OCI-LY3 (cell line): ENCODE results near the gene NOD2.

Experiments used
- EZH2phosphoT487 ChIP-seq: fragments of 200-600 bp; shearing (Covaris generic); IDR thresholded peaks from 2 replicates; pipeline ENCODE4 v1.6.1; 2018; ENCODE audit warnings: antibody characterized with exemption, mixed run types, low read depth
- TF ChIP-seq, protein P1 (sequence below): fragments of 200-600, 300-600 bp; sonication (generic); IDR thresholded peaks from 2 replicates; pipeline ENCODE4 v1.5.1; 2014; ENCODE audit warnings: antibody characterized with exemption, low read length, low read depth

DNA sequence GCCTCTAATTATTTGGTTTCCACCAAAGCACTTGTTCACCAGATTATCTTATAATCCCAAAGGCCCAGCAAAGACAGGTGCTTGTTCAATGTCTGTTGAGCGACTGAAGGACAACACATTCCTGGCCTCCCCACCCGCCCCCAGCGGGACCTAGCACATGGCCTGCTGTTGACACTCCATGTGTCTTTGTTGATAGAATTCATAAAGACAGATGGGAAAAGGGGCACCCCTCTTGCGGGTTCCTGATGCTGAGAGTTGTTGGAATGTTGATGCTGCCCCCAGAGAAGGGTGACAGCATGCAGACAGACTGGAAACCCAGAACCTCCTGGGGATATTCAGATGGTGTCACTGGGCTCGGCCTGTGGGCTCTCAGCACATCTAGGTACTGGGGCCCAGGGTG is 49.2 kb upstream of the NOD2 start:
- TF ChIP-seq, protein P1, sequence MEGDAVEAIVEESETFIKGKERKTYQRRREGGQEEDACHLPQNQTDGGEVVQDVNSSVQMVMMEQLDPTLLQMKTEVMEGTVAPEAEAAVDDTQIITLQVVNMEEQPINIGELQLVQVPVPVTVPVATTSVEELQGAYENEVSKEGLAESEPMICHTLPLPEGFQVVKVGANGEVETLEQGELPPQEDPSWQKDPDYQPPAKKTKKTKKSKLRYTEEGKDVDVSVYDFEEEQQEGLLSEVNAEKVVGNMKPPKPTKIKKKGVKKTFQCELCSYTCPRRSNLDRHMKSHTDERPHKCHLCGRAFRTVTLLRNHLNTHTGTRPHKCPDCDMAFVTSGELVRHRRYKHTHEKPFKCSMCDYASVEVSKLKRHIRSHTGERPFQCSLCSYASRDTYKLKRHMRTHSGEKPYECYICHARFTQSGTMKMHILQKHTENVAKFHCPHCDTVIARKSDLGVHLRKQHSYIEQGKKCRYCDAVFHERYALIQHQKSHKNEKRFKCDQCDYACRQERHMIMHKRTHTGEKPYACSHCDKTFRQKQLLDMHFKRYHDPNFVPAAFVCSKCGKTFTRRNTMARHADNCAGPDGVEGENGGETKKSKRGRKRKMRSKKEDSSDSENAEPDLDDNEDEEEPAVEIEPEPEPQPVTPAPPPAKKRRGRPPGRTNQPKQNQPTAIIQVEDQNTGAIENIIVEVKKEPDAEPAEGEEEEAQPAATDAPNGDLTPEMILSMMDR, result no peak
- TF ChIP-seq EZH2phosphoT487, result no peak
